GM10248 (cell line): Measurements from ENCODE around the gene LMLN.
"Not testable (repeated sequence)": the region's sequence is repeated elsewhere in the genome, so short reads cannot be mapped to it uniquely, and the experiment has no call there.

Experiments used
- CTCF ChIA-PET: fragments of 300-600 bp; sonication (Branson Sonifier 250); formaldehyde crosslinking; extraction: SDS; loops from one replicate; lab custom pipeline; 2021; ENCODE audit warnings: antibody characterized with exemption; lab: Yijun Ruan, JAX
- POLR2A ChIA-PET: fragments of 350-650 bp; sonication (Branson Sonifier 250); formaldehyde crosslinking; extraction: SDS; loops from one replicate; lab custom pipeline; 2020; ENCODE audit warnings: antibody characterized with exemption; lab: Yijun Ruan, JAX
- DNase-seq: peaks from one replicate; pipeline ENCODE4 v3.0.0; 2012; ENCODE audit errors: extremely low spot score
- CTCF ChIP-seq: IDR thresholded peaks from 2 replicates; pipeline ENCODE4 v1.5.1; 2012; ENCODE audit warnings: mild to moderate bottlenecking, low read depth; ENCODE audit errors: extremely low read depth, missing control alignments, control extremely low read depth

LMLN gene

GRCh38 chr3:197963019-197963637, 3.1 kb downstream of the LMLN start:
- no peak for DNase-seq
- TF ChIP-seq CTCF = no peak
- POLR2A ChIA-PET = no interaction called here
- CTCF ChIA-PET = no interaction called here

- DNase-seq, POLR2A ChIA-PET, CTCF ChIA-PET: not testable (repeated sequence)
Observed at GRCh38 chr3:197967337-197967989, 7.4 kb downstream of the LMLN start.

- no peak for DNase-seq
- ChIA-PET CTCF (no interaction called here), POLR2A (no interaction called here)
- TF ChIP-seq CTCF = no peak
Observed at GRCh38 chr3:197970588-197970987, 10.6 kb downstream of the LMLN start.

GRCh38 chr3:197974016-197974415, 14.0 kb downstream of the LMLN start:
- POLR2A ChIA-PET = no interaction called here
- no peak for TF ChIP-seq CTCF

GRCh38 chr3:197975311-197975710, 15.3 kb downstream of the LMLN start:
- ChIA-PET POLR2A (no interaction called here), CTCF (no interaction called here)
- TF ChIP-seq CTCF = no peak
- no peak for DNase-seq

More at GRCh38 chr3:197974016-197974415, 14.0 kb downstream of the LMLN start:
- no peak for DNase-seq
- CTCF ChIA-PET = interaction anchor here (1.0 kb wide), 1 partner anchor 106 kb away, joined by 3 read pairs; no protein-coding TSS in a partner anchor

GRCh38 chr3:197983076-197983475, 23.1 kb downstream of the LMLN start:
- ChIA-PET POLR2A (interaction anchor here (0.5 kb wide), 1 partner anchor 98 kb away, joined by 10 read pairs; no protein-coding TSS in a partner anchor), CTCF (no interaction called here)
- no peak for TF ChIP-seq CTCF
- no peak for DNase-seq

GRCh38 chr3:197989651-197990050, 29.6 kb downstream of the LMLN start:
- ChIA-PET CTCF (interaction anchor here (1.2 kb wide), 2 partner anchors 9 kb away, joined by 3 to 4 read pairs; no protein-coding TSS in a partner anchor), POLR2A (no interaction called here)
- TF ChIP-seq CTCF = no peak
- no peak for DNase-seq
